GM12891 (cell line): ENCODE results near the gene DPH5.

Experiments
- PAX5 ChIP-seq: IDR thresholded peaks from 2 replicates; pipeline ENCODE4 v1.6.1; 2011; ENCODE audit warnings: low read length, moderate library complexity, mild to moderate bottlenecking; ENCODE audit not compliant: insufficient read depth, severe bottlenecking
- POLR2A ChIP-seq: IDR thresholded peaks from 2 replicates; pipeline ENCODE4 v1.6.1; 2011; ENCODE audit warnings: low read depth, low read length, control low read depth
- POLR2AphosphoS5 ChIP-seq: IDR thresholded peaks from 2 replicates; pipeline ENCODE4 v1.6.1; 2011; ENCODE audit warnings: low read depth, low read length, control low read depth
- SPI1 ChIP-seq: IDR thresholded peaks from 2 replicates; pipeline ENCODE4 v1.6.1; 2011; ENCODE audit warnings: low read depth, low read length, control low read depth
- TAF1 ChIP-seq: IDR thresholded peaks from 2 replicates; pipeline ENCODE4 v1.6.1; 2011; ENCODE audit warnings: low read depth, low read length, control low read depth

GRCh38 chr1:101041300-101041699, 15.7 kb upstream of the DPH5 start:
- no peak for TF ChIP-seq TAF1
- no peak for TF ChIP-seq PAX5
- no peak for TF ChIP-seq SPI1
- no peak for TF ChIP-seq POLR2A
- TF ChIP-seq POLR2AphosphoS5, result no peak
